GM21390 (cell line): ENCODE measurements around the gene TDRD9.

Experiments used
- ATAC-seq: cut with Tn5 transposase; IDR thresholded peaks from one replicate; pipeline ENCODE4 v1.9.1; 2021; ENCODE audit not compliant: unreplicated experiment

Gene TDRD9

DNA sequence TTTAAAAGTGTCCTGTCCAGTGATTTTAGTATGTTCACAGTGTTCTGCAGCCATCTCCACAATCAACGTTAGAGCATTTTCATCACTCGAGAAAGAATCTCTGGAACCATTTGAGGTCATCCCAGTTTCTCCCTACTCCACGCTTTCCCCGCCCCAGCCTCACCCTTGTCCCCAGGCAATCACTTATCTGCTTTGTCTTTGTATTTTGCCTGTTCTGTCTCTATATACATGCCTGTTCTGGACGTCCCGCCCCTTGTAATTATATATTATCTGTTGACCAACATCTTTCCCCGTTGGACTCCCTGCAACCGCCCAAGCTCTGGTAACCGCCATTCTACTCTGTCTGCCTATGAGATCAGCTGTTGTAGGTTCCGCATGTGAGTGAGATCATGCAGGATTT lies 135.7 kb downstream of the TDRD9 start:
- ATAC-seq, result no peak

DNA sequence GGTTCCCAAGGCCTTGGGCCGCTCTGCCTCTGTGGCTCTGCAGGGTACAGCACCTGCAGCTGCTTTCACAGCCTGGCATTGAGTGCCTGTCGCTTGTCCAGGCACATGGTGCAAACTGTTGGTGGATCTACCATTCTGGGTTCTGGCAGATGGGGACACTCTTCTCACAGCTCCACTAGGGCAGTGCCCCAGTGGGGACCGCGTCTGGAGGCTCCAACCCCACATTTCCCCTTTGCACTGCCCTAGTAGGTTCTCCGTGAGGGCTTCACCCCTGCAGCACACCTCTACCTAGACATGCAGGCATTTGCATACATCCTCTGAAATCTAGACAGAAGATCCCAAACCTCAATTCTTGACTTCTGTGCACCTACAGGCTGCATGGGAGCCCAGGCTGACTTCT lies 138.0 kb downstream of the TDRD9 start:
- ATAC-seq, result no peak

- ATAC-seq, result no peak
These were observed 138.6 kb downstream of the TDRD9 start for GRCh38 chr14:104066719-104067295.

DNA sequence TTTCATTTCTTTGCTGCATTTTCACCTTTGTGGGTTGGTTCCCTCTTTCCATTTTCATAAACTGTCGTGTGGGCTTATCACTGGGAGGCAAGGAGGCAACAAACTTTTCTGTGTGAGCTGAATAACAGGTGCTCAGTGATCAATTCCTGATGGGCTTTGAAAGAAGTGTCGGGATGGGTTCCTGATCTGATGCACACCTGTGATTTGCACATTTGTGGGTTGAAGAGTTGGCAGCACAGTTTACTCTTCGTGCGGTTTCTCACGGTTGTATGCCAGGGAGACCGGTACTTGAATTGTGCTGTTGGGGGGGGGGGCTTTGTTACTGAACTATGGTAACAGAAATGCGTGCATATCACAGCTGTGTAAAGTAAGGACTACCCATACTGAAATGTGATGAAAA lies 141.3 kb downstream of the TDRD9 start:
- ATAC-seq, result no peak

DNA sequence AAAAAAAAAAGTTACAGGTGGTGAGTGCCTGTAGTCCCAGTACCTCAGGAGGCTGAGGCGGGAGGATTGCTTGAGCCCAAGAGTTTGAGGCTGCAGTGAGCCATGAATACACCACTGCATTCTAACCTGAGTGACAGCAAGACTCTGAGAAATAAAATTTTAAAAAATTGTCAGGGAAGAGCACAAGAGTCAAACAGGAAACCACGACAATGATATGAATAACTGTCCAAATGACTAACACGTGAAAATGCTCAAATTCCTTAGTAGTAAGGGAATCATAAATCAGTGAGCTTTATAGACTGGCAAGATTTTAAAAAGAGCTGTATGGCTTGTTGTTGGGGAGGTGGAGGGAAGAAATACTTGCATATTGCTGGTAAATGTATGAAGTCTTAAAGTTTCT lies 144.3 kb downstream of the TDRD9 start:
- ATAC-seq, result no peak

DNA sequence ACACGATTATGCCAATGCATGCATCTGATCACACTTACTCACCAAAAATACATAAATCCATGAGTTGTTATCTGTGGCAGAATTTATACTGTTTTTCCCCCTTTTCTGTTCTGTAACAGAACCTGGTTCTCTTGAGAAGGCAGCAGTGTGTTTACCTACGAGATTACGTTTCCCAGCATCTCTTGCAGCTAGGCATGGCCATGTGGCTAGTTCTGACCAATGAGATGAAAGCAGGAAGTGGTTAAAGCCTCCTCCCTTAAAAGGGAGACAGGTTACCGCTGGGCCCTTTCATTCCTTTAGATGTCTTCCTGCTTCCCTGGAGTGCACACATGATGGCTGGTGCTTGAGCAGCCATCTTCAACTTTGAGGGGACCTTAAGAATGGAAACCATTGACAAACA lies 145.5 kb downstream of the TDRD9 start:
- ATAC-seq, result no peak

GRCh38 chr14:104075530-104076151 lies 147.4 kb downstream of the TDRD9 start:
- ATAC-seq, result no peak

DNA sequence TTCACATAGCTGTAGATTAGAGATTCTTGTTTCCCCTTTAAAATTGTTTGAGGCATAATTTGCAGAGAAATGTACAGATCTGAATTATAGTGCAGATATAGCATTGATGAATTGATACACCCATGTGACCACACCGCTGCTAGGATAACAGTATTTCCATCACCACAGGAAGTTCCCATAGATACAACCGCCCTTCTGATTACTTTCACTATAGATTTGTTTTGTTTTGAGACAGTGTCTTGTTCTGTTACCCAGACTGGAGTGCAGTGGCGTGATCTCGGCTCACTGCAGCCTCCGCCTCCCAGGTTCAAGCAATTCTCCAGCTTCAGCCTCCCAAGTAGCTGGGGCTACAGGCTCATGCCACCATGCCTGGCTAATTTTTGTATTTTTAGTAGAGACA lies 148.5 kb downstream of the TDRD9 start:
- ATAC-seq, result no peak

DNA sequence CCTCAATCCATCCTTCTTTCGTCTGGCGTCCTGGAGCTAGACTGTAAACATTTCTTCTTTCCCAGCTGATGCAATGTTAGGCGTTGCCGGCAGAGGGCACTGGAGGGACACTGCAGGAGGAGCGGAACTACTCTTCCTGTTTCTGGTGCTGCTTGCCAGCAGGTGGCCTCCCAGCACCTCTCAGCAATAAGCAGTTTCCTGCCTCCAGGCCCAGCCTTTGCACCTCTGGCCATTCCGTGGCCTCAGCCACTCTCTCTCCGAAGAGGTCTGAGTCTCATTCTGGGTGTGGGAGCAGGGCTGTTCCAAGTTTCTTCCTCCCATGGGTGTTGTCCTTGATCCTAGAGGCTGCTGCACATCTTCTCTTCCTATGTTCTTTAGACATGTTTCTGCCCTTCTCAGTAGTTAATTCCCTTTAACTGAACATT lies 149.8 kb downstream of the TDRD9 start:
- ATAC-seq, result peak; percentile 89

DNA sequence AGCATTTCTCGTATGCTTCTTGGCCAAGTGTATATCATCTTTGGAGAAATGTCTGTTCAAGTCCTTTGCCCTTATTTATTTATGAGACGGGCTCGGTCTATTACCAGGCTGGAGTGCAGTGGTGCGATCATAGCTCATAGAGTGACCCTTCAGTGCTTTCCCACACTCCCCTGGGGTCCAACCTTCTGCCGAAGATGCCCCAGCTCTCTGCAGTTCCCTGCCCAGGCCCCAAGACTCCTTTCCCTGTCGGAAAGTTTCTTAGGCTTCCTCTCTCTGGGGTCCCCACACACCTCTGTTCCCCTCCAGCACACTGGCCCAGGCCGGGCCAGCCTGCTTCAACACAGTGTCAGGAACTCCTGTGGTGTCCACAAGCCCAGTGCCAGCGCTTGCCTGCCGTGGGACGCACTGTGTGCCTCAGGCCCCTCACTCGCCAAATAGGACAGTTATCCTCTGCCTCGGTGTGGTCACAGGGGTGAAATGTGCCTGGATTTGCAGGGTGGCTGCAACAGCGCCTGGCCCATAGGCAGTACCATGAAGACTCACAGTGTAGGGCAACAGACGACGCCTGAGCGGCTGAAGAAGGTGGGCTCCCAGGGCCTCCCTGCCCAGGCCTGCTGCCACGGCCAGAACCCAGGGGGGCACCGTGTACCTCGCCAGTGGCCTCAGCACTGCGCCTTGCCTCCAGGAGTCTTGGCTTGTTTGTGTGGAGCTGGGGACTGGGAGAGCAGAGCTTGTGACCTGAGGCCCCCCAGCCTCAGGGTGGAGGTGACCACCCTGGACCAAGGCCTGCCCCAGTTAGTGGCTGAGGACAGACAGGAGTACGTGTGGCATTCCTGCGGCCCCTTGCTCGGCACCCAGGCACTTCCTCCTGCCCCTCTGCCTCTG lies 152.4 kb downstream of the TDRD9 start:
- no peak for ATAC-seq

DNA sequence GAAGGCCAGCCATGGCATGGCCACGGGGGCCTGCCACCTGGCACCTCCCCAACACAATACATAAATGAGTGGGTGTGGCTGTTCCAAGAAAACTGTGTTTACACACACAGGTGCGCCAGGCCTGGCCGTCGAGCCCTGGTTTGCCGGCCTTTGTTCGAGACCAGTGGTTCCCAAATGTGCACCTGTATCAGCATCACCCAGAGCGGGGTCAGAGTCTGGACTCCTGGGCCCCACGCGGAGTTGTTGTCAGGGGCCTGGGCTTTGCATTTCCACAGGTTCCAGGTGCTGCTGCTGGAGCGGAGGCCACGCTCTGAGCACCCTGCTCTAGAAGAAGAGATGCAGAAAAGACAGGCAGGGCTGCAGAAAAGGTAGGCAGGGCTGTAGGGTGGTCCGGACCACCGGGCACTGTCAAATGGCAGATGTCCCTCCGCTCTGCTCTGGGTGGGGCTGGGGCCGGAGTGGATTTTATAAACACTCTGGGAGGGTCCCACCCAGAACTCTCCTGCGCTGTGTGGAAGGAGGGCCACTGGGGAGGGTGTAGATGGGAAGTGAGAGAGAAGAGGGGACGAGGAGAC lies 153.1 kb downstream of the TDRD9 start:
- no peak for ATAC-seq

- no peak for ATAC-seq
These were observed 153.8 kb downstream of the TDRD9 start for GRCh38 chr14:104081951-104082464.

DNA sequence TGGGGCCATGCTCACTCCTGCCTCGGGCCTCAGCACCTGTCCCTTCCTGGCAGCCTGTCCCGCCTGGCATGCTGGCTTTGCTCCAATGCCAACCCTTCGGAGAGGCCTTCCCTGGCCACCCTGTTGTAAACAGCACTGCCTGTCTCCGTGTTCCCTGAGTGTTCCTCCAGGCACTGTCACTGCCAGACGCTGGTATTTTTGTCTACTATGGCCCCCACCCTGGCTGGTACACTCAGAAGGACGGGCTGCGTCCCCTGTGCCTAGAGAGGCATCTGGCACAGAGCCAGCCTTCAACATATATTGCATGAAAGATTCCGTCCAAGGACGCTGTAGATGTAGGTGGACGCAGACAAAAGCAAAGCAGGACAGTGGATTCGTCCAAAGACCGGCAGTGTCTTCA lies 154.6 kb downstream of the TDRD9 start:
- no peak for ATAC-seq

GRCh38 chr14:104084251-104085002 lies 156.2 kb downstream of the TDRD9 start:
- no peak for ATAC-seq

DNA sequence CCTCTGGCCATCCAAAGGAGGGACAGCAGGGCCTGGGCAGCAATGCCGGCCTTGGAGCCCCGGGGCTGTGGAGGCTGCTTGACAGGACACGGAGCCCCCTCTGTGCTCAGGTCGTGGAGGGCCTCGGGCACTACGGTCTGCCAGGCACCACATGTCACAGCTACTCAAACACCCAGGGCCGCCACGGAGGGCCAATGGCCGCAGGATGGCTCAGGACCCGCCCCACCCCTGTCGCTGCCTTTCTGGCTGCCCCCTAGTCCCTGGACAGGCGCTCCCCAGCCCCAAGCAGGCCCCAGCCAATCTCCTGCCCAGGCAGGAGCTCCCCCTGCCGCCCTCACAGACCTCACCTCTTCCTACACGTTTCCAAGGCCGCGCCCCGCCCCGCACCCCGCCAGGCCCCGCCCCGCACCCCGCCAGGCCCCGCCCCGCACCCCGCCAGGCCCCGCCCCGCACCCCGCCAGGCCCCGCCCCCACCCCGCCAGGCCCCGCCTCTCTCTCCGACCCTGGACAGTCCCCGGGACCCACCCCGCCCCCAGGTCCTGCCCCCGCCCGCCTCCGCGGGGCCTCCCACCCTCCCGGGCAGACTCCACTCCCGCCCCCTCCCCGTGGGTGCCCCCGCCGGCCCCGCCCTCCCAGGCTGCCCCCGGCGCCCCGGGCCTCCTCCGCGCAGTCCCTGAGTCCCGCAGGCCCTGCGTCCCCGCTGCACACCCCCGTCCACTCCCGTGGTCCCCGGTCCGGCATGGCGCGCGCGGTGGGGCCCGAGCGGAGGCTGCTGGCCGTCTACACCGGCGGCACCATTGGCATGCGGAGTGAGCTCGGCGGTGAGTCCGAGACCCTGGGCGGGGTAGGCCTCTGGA lies 157.0 kb downstream of the TDRD9 start, which contains the start of gene ASPG:
Gene ASPG (plus strand): TSS at position 669 of the 857 bp plus-strand sequence. CDS start 71 bp downstream, at position 740.
- ATAC-seq, result no peak

- no peak for ATAC-seq
These were observed 157.6 kb downstream of the TDRD9 start for GRCh38 chr14:104085889-104086201.

GRCh38 chr14:104086210-104086660 lies 158.0 kb downstream of the TDRD9 start:
- no peak for ATAC-seq

GRCh38 chr14:104086661-104087461 lies 158.6 kb downstream of the TDRD9 start:
- ATAC-seq, result no peak

GRCh38 chr14:104087505-104087904 lies 159.2 kb downstream of the TDRD9 start:
- no peak for ATAC-seq
